Activated CD4-positive, alpha-beta T cell treated with anti-CD3 and anti-CD28 coated beads, Interleukin-2, amount 50 U/mL, for 24 hours (primary cell): ENCODE measurements around the gene RNPEPL1.

Experiments used
- DNase-seq, 2 donors: peaks; one replicate each; pipeline ENCODE4 v3.0.0-alpha.2; 2020; ENCODE audit warnings: low read depth in 1 of 2, low spot score in 1 of 2

Gene RNPEPL1

DNA sequence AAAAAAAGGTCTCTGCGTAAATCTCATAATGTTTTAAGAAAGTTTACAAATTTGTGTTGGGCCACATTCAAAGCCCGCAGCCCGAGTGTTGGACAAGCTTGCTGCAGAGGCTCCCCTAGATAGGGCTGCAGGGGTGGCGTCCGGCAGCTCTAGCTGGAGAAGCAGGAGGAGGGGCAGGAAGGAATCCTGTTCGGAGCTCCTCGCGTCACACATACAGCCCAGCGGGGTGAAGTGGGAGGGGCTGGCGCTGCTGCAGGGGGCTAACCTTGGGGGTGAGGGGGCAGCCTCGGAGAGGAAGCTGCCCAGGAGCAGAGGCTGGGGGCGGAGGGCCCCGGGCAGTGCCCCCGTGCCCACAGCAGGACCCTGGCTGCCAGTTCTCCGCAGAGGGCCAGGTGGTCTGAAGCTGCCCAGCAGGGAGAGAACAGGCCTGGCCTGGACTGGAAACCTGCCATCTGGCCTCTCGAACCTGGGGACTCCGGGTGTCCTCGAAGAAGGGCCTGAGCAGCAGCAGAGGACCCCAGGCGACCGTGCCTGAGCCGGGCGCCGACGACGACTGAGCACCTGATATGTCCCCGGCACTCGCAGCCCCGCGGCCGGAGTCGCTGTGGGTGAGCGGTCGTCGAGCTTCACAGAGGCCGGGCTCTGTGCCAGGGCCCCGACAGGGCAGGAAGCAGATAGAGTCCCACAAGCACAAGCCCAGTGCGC lies 54.4 kb downstream of the RNPEPL1 start:
- DNase-seq: no peak

DNA sequence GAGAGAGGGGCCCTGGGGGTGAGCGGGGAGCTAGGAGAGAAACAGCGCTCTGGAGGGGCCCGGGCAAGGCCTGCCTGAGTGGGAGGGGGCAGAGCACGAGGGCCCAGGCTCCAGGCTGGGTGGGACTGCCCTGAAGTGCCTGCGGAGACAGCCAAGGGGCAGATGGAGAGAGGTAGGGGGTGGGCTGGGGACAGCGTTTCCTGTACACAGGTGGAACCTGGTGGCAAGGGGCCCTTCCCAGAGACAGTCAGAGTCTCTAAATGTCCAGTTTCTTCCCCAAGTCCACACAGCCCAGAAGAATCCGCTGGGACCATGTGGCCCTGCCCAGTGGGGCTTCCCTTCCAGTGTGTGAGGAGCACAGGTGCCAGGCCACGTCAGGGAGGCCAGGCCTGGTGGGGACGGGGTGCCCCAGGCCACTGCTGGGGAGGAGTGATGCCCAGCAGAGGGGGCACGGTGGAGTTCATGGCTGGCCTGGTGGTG lies 55.3 kb downstream of the RNPEPL1 start:
- no peak for DNase-seq

DNA sequence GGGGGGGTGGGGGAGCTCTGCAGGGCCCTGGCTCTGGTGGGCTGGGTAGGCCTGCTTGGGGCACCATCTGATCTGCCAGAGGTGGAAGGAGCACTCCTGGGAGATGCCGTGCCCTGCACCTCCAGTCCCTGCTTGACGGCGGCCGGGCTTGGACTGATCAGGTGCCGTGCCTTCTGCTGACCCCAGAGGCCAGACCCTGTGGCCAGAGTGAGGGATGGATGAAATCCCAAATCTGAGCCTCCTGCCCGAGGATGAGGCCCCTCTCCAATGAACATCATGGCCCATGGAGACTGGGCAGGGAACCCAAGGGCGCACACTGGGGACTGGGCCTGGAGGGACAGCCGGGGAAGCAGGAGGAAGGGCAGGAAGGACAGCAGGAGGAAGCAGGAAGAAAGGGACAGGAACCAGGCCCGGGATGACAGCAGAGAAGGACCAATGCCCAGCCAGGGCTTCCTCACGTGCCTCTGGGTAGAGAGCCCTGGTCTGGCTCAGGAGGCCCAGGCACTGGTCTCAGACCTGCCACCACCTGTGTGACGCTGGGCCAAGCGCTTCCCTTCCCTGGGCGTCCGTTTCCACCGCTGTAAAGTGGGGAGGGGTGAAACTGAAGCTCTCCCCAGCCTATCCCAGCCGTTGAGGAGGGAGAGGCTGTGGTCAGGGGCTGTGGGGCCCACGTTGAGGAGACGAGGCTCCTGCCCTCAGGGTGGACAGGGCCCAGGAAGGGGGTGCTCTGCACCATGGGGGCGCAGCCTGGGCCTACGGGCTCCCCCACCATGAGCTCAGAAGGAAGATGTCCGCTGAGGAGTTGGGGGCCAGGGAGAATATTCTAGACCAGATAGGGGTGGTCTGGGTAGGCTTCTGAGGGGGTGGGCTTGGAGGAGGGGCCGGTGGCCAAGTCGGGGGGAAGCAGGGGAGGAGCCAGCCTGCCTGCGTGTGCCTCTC lies 56.0 kb downstream of the RNPEPL1 start:
- no peak for DNase-seq

DNA sequence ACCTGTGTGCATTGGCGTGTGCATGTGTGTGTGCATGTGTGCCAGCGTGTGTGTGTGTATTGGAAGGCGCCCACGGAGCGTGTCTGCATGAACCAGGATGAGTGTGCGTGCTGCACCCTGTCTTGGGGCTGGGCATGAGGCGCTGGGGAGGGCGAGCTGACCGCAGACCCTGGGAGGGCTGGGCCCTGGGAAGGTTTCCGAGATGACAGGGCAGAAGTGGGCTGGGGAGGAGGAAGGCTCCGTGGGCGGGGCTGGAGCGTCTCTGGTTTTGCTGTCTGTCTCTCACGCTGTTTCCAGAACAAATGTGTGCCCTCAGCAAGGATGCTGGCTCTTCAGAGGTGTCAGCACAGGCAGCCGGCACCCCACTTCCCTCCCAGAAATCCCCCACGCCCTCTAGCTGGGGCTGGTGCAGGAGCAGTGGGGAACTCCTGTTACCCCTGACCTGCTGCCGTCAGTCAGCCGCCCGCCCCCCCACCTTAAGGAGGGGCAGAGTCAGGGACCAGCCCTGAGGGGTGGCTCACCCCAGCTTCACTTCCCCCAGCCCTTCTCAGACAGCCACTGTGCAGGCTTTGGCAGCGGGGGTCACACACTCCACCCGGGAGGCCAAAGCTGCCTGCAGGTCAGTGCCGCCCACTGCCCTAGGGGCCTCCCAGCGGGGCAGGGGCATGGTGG lies 56.8 kb downstream of the RNPEPL1 start, which contains the start of gene GPR35:
Gene GPR35 (plus strand): TSS at position 531 of the 672 bp plus-strand sequence. CDS start 4,473 bp downstream, outside the sequence.
- DNase-seq: peak; percentile 39 to 60

DNA sequence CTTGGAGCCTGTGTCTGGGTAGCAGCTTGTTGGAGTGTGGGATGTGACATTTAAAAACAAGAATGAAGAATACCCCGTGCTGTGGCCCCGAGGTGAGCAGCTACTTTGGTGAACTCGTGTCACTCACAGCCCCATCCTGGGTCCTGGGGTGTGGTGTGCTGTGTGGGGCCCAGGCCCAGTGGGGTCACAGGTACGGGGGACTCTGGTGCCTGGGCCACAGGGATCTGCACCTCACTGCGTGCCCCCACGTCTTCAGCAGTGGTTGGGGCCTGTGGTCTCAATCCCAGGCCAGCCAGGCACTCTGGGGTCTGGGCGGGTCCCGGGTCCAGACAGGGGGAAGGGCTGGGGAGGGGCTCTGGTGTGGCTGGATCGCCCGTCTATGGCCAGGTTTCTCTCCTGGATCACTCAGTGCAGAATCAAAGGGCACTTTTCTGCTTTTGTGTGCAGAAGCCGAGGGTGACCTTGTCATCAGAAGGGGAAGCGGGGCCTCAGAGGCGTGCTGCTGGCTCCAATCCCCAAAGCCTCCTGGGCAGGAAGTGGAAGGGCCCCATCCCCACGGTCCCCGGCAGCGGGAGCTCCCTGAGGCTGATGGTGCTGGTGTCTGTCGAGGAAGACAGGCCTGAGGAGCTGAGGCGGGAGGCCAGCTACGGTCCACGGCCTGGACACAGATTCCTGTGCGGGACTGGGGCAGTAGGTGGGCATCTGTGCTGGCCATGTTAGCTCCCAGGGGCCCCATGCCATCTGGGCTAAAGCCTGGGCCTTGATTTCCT lies 58.4 kb downstream of the RNPEPL1 start:
- DNase-seq: no peak

DNA sequence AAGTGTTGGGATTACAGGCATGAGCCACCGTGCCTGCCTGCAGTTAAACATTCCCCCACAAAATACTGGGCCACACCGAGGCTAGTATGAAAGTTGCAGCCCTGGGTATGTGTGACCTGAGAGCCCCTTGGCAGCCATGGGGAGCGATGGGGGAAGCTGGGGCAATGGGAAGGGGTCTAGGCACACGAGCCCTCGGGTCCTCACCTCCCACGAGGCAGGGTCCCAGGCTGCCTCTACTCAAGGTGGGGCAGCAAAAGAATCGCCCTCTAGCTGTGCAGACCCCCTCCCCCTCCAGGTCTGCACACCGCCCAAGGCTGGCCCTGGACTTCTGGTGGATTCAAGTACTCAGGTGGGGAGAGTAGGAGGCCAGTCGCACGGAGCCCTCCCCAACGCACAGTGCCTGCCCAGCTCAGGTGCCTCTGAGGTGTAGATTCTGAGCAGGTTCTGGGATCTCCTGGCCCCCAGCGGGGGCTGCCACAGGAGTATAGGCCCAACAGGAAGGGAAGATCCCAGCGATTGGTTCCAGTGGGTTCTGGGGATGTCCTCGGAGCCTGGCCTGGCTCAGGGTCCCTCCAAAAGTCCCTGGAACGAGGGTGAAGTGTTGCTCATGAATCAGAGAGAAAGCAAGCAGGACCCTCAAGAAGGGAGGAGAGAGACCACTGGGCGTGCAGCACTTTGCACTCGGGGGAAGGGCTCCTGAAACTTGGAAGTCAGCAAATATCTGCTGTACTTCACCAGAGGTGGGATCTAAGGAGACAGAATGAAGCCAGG lies 59.6 kb downstream of the RNPEPL1 start:
- no peak for DNase-seq

DNA sequence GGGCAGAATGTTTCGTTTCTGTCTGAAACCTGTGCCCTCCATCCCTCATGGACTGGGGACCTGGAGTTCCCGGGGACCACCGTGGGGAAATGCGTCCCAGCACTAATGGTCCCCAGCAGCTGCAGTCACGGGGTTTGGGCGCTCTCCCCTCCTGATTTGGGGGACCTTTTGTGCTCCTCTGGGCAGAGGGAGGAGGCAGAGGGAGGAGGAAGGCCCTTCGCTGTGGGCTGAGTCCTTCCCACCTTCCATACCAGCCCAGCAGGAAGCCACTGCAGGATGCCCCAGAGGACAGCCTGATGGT lies 60.2 kb downstream of the RNPEPL1 start:
- no peak for DNase-seq

DNA sequence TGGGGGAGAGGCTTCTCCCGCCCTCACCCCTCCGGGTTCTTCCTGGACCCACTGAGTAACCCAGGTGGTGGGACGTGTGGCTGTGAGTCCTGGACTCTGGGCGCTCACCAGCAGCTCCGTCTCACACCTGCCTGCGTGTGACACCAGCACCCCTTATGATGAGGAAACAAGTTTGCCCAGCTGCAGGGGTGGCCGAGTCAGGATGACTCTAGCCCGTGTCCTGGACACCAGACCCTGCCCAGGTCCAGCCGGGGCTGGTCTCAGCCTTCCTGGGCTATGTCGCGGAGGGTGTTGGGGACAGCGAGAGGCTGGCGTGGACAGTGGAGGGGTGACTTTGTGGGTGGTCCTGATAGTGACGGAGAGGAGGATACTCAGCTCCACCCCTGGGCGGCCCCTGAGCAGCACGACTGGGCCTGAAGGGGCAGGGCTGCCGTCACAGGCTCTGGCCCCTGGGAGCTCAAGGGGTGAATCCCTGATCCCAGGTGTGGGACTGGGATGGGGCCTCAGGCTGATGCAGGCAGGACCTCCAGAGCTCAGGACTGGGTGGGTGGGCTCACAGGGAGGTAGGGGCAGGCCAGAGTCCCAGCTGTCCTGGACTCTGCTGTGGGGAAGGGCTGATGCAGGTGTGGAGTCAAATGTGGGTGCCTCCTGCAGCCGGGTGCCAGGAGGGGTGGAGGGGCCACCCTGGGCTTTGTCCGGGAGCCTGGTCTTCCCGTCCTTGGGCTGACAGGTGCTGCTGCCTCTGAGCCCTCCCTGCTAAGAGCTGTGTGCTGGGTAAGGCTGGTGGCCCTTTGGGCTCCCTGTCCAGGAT lies 60.7 kb downstream of the RNPEPL1 start:
- DNase-seq: no peak

DNA sequence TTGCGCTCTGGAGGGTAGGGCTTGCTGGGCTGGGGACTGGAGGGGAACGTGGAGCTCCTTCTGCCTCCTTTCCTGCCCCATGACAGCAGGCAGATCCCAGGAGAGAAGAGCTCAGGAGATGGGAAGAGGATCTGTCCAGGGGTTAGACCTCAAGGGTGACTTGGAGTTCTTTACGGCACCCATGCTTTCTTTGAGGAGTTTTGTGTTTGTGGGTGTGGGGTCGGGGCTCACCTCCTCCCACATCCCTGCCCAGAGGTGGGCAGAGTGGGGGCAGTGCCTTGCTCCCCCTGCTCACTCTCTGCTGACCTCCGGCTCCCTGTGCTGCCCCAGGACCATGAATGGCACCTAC lies 61.3 kb downstream of the RNPEPL1 start:
- DNase-seq: no peak

DNA sequence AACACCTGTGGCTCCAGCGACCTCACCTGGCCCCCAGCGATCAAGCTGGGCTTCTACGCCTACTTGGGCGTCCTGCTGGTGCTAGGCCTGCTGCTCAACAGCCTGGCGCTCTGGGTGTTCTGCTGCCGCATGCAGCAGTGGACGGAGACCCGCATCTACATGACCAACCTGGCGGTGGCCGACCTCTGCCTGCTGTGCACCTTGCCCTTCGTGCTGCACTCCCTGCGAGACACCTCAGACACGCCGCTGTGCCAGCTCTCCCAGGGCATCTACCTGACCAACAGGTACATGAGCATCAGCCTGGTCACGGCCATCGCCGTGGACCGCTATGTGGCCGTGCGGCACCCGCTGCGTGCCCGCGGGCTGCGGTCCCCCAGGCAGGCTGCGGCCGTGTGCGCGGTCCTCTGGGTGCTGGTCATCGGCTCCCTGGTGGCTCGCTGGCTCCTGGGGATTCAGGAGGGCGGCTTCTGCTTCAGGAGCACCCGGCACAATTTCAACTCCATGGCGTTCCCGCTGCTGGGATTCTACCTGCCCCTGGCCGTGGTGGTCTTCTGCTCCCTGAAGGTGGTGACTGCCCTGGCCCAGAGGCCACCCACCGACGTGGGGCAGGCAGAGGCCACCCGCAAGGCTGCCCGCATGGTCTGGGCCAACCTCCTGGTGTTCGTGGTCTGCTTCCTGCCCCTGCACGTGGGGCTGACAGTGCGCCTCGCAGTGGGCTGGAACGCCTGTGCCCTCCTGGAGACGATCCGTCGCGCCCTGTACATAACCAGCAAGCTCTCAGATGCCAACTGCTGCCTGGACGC lies 61.9 kb downstream of the RNPEPL1 start:
- DNase-seq: no peak
